GM23338 (cell line): ENCODE results near the gene PIANP.
"Not testable (repeated sequence)": the region's sequence is repeated elsewhere in the genome, so short reads cannot be mapped to it uniquely, and the experiment has no call there.

Source experiments
- CTCF ChIP-seq, 2 experiments: fragments of 200-600 bp in 1 of 2; sonication (generic) in 1 of 2; conservative IDR thresholded peaks; 2 replicates each; pipeline versions ENCODE4 v1.5.1 to v1.6.1; 2016 to 2017; ENCODE audit warnings: antibody characterized with exemption in 2 of 2, low read depth in 2 of 2, mild to moderate bottlenecking in 2 of 2, moderate library complexity in 1 of 2
- EZH2phosphoT487 ChIP-seq: fragments of 200-600 bp; sonication (generic); IDR thresholded peaks from one replicate; pipeline ENCODE4 v1.8.1; 2018; ENCODE audit warnings: antibody characterized with exemption; ENCODE audit not compliant: unreplicated experiment
- POLR2AphosphoS5 ChIP-seq: IDR thresholded peaks from 2 replicates; pipeline ENCODE4 v1.6.1; 2016; ENCODE audit warnings: antibody characterized with exemption, low read depth

- not testable (repeated sequence) for TF ChIP-seq POLR2AphosphoS5; CTCF (conservative IDR thresholded peaks at IDR 0.05; ENCODE audit: low read depth in 2 of 2); EZH2phosphoT487
Measured at GRCh38 chr12:6743300-6743699, 42.7 kb upstream of the PIANP start.
